Psoas muscle (tissue), 8 donors: ENCODE results near the gene PPP1R16B. TPM values are rescaled to one million over a fixed set of nuclear protein-coding genes. Genes with fewer than 3 reads are reported as not detected.
"Not testable (repeated sequence)": the region's sequence is repeated elsewhere in the genome, so short reads cannot be mapped to it uniquely, and the experiment has no call there.

Experiments used
- ATAC-seq, 4 donors: fragments of 200-7000 bp; cut with Tn5 transposase; one replicate each; pipeline ENCODE4 v1.9.1; 2020; ENCODE audit warnings: moderate library complexity in 3 of 4, mild to moderate bottlenecking in 2 of 4
- DNase-seq, 2 donors: peaks; one replicate each; pipeline ENCODE4 v3.0.0-alpha.2; 2020
- H3K27ac ChIP-seq: fragments of 200-600 bp; one replicate; pipeline ENCODE4 v1.8.0; 2022
- H3K27me3 ChIP-seq, 3 donors: fragments of 200-600 bp in 1 of 3; one replicate each; pipeline versions ENCODE4 v1.6.1 to v1.8.0; 2013 to 2022; ENCODE audit warnings: low read length in 2 of 3, mild to moderate bottlenecking in 2 of 3, moderate library complexity in 1 of 3; ENCODE audit not compliant: insufficient read depth in 3 of 3
- H3K36me3 ChIP-seq, 2 donors: fragments of 200-600 bp in 1 of 2; one replicate each; pipeline versions ENCODE4 v1.6.1 to v1.8.0; 2013 to 2022; ENCODE audit warnings: low read depth in 1 of 2, mild to moderate bottlenecking in 1 of 2, moderate library complexity in 1 of 2; ENCODE audit not compliant: insufficient read depth in 1 of 2
- H3K4me1 ChIP-seq: fragments of 200-600 bp; one replicate; pipeline ENCODE4 v1.8.0; 2022
- H3K4me3 ChIP-seq: fragments of 200-600 bp; one replicate; pipeline ENCODE4 v1.8.0; 2022; ENCODE audit warnings: mild to moderate bottlenecking
- H3K9me3 ChIP-seq: fragments of 200-600 bp; one replicate; pipeline ENCODE4 v1.8.0; 2022
- CTCF ChIP-seq: fragments of 200-600 bp; IDR thresholded peaks from one replicate; pipeline ENCODE4 v1.8.0; 2022; ENCODE audit warnings: antibody characterized with exemption
- WGBS, 3 donors: extraction: QIAGEN DNeasy Blood & Tissue Kit; methylation state at CpG; one replicate each; pipeline versions ENCODE4 v1.1.6 to v1.1.7; 2013; 5-methylcytosine and 5-hydroxymethylcytosine counted together
- intact Hi-C, 2 donors: fragments of 100-400 bp; cut with DNase I; formaldehyde crosslinking; loops; one replicate each; pipeline versions ENCODE4 v1.11.0 to v1.14.2; 2022
- polyA plus RNA-seq, 3 donors: library from polyadenylated mRNA; stranded (reverse); fragments of 200-250 nt; gene quantifications; one replicate each; pipeline ENCODE4 v1.2.3, GENCODE V29; 2013
- total RNA-seq, 4 donors: library from RNA; stranded (reverse); fragmentation: NEBNext Ultra II Directional in 2 of 4; extraction: Animal tissue kit (Norgen Biotek cat#: 25700) in 2 of 4; gene quantifications; one replicate each; pipeline versions ENCODE4 v1.2.1 to v1.2.4, GENCODE V29; 2021 to 2023
- donor health status: healthy with polysubstance abuse.
- donor health status: DM: no; HTN: no; CAD: no; lungs with moderate emphysema.
- donor health status: Bipolar disorder and iron deficiency.
- donor health status: healthy.
- donor health status: DM: yes; HTN: yes; CAD: no.
- donor health status: DM: no; HTN: no; CAD: no.
- donor health status: DM: no; HTN: no; CAD: no.
- donor health status: DM: yes; HTN: yes; CAD: no.

Gene PPP1R16B
- total and polyA plus RNA-seq, 7 donors, result 1.6 to 5.2 (median 4.1) TPM

- DNase-seq (no peak), ATAC-seq (no peak)
- Histone ChIP-seq H3K36me3 (no peaks in the 10 kb centered on the region), H3K4me1 (peaks cover 3% of the 10 kb centered on the region), H3K27ac (no peak overlapping the region), H3K9me3 (no peaks in the 10 kb centered on the region), H3K4me3 (no peak overlapping the region), H3K27me3 (no peaks in the 10 kb centered on the region)
- WGBS, 3 donors, result 78 to 83% (median 81%) methylated on average over 8 of the region's 8 CpGs
- intact Hi-C loops, result loop anchor here in 1 of 2 donors (5.0 kb wide), 1 partner anchor 36 kb away; no protein-coding TSS in a partner anchor
- no peak for TF ChIP-seq CTCF
Measured at GRCh38 chr20:38957915-38958485, 152.5 kb downstream of the PPP1R16B start.

- H3K9me3 ChIP-seq, H3K27me3 ChIP-seq, H3K4me3 ChIP-seq, ATAC-seq, H3K4me1 ChIP-seq, intact Hi-C loops, H3K27ac ChIP-seq, H3K36me3 ChIP-seq, DNase-seq: not testable (repeated sequence)
- WGBS, 3 donors, result 90 to 97% (median 96%) methylated on average over 9 of the region's 9 CpGs
Measured at GRCh38 chr20:38960187-38960687, 154.7 kb downstream of the PPP1R16B start.

- H3K36me3 ChIP-seq, result peaks cover 0 to 4% of the 10 kb centered on the region in 2 donors
- WGBS, 3 donors, result 8 to 9% (median 8%) methylated on average over 16 of the region's 16 CpGs
- H3K4me1 ChIP-seq, result peaks cover 8% of the 10 kb centered on the region
- intact Hi-C loops, result no loop called here
- TF ChIP-seq CTCF, result no peak
- ATAC-seq, result no peak
- no peaks in the 10 kb centered on the region for H3K27me3 ChIP-seq
- H3K9me3 ChIP-seq, result no peaks in the 10 kb centered on the region
- H3K27ac ChIP-seq, result peak overlapping the region; percentile 89
- DNase-seq, result no peak
- H3K4me3 ChIP-seq, result peak overlapping the region; percentile 94
Measured at GRCh38 chr20:38961530-38962043, 156.1 kb downstream of the PPP1R16B start.

- intact Hi-C loops, result no loop called here
- WGBS, 3 donors, result 0 to 1% (median 0%) methylated on average over 62 to 70 of the region's 70 CpGs
Measured at GRCh38 chr20:38962044-38962927, 156.8 kb downstream of the PPP1R16B start, which contains the start of gene DHX35. Gene DHX35, plus strand, starts transcription at chr20:38962344. Its CDS starts 24 bp downstream, at chr20:38962368.

More at GRCh38 chr20:38962044-38962927, 156.8 kb downstream of the PPP1R16B start, which contains the start of gene DHX35:
- Histone ChIP-seq H3K4me1 (peaks cover 8% of the 10 kb centered on the region), H3K27me3 (no peaks in the 10 kb centered on the region), H3K36me3 (peaks cover 0 to 4% of the 10 kb centered on the region in 2 donors), H3K9me3 (no peaks in the 10 kb centered on the region), H3K27ac (peak within 1 kb of the TSS; percentile 89), H3K4me3 (peak within 1 kb of the TSS; percentile 94)
- ATAC-seq (peak; percentile 100), DNase-seq (peak; percentile 99)
- peak; percentile 17 for TF ChIP-seq CTCF
